Measurements from ENCODE around the gene OR4F3. TPM values are rescaled to one million over a fixed set of nuclear protein-coding genes. Genes with fewer than 3 reads are reported as not detected.

The OR4F3 gene
- total RNA-seq (2022; extraction: Qiagen RNA extraction), result not detected in 5 replicates

GRCh38 chr5:181366968-181367367, at the start of gene OR4F3:
Gene OR4F3 (plus strand): TSS chr5:181367268.

Other genes starting within 250 kb of the OR4F3 start
- not detected in 5 replicates for gene OR2V1, start 236.1 kb upstream of the OR4F3 start, total RNA-seq (2022; extraction: Qiagen RNA extraction)
- not detected in 5 replicates for gene OR2V2, start 219.7 kb upstream of the OR4F3 start, total RNA-seq (2022; extraction: Qiagen RNA extraction)
- gene TRIM7, start 162.1 kb upstream of the OR4F3 start, total RNA-seq (2022; extraction: Qiagen RNA extraction), result 30.9 to 45.8 TPM (median 43.5 TPM) in 5 replicates
- gene TRIM41, start 144.0 kb upstream of the OR4F3 start, total RNA-seq (2022; extraction: Qiagen RNA extraction), result 19.2 to 30.7 TPM (median 29.3 TPM) in 5 replicates
- gene RACK1, start 123.4 kb upstream of the OR4F3 start, total RNA-seq (2022; extraction: Qiagen RNA extraction), result 3,244 to 3,679 TPM (median 3,385 TPM) in 5 replicates
- 5.4 to 6.9 TPM (median 6.5 TPM) in 5 replicates for gene TRIM52, start 106.1 kb upstream of the OR4F3 start, total RNA-seq (2022; extraction: Qiagen RNA extraction)

Measured in A549 treated with CORT108297 at 1 μM for 4 hours (cell line).